ENCODE measurements around the gene TEX36. TPM values are rescaled to one million over a fixed set of nuclear protein-coding genes. Genes with fewer than 3 reads are reported as not detected.

Gene TEX36
- polyA plus RNA-seq, 1 of the 3 experiments (the other 2 are of a cell fraction), result not detected

- CTCF ChIA-PET, result interaction anchor here (0.7 kb wide), 1 partner anchor 14 kb away, joined by 3 read pairs; no protein-coding TSS in a partner anchor
- H3K4me3 ChIP-seq (ENCODE audit: low read depth in 2 of 2, low read length in 1 of 2), result no peak overlapping the region
- DNase-seq, result no peak
Measured at GRCh38 chr10:125709553-125710474, 26.9 kb upstream of the TEX36 start.

More at GRCh38 chr10:125709553-125710474, 26.9 kb upstream of the TEX36 start:
- H3K4me1 ChIP-seq (ENCODE audit: control insufficient read depth in 1 of 2, insufficient read depth in 2 of 2, low read depth in 1 of 2, low read length in 1 of 2), result peaks cover 0 to 2% of the 10 kb centered on the region in 2 experiments; a peak in 1 of 4 replicates
- no peaks in the 10 kb centered on the region for H3K9me3 ChIP-seq
- no peak overlapping the region for H3K27ac ChIP-seq (ENCODE audit: low read depth in 2 of 2, low read length in 1 of 2)
- no peaks in the 10 kb centered on the region for H4K20me1 ChIP-seq (ENCODE audit: insufficient read depth)
- H3K27me3 ChIP-seq (ENCODE audit: insufficient read depth), result no peaks in the 10 kb centered on the region
- H3F3A ChIP-seq (replicated peaks; ENCODE audit: insufficient read depth), result no peaks in the 10 kb centered on the region
- no peaks in the 10 kb centered on the region for H3K9me2 ChIP-seq
- H3K9ac ChIP-seq, result no peak overlapping the region
- WGBS (ENCODE audit: low lambda C conversion rate), result 73% methylated on average over 12 of the region's 12 CpGs
- POLR2A ChIA-PET, result no interaction called here
- H3K4me2 ChIP-seq, result no peak overlapping the region
- no peaks in the 10 kb centered on the region for H3K79me2 ChIP-seq (ENCODE audit: insufficient read depth)
- TF ChIP-seq MEF2A (IDR thresholded peaks at IDR 0.05; ENCODE audit: borderline replicate concordance, low read depth) (no peak), MAX (IDR thresholded peaks at IDR 0.05; ENCODE audit: low read depth) (no peak), USF2 (IDR thresholded peaks at IDR 0.05; ENCODE audit: borderline replicate concordance, low read depth, low read length) (no peak), NRF1 (IDR thresholded peaks at IDR 0.05; ENCODE audit: low read depth, low read length) (no peak), RFX5 (IDR thresholded peaks at IDR 0.05; ENCODE audit: low read length) (no peak), IRF3 (IDR thresholded peaks at IDR 0.05; ENCODE audit: low read depth, low read length) (no peak), FOSL2 (IDR thresholded peaks at IDR 0.05; ENCODE audit: borderline replicate concordance, low read depth) (no peak), EZH2phosphoT487 (IDR thresholded peaks at IDR 0.05; ENCODE audit: borderline replicate concordance, low read depth) (no peak), ELF1 (IDR thresholded peaks at IDR 0.05) (no peak), MXI1 (IDR thresholded peaks at IDR 0.05; ENCODE audit: low read depth, low read length) (no peak), TEAD4 (IDR thresholded peaks at IDR 0.05; ENCODE audit: borderline replicate concordance, insufficient read depth) (no peak), CHD2 (IDR thresholded peaks at IDR 0.05; ENCODE audit: low read length, partially characterized antibody) (no peak)
- TF ChIP-seq, protein P1, sequence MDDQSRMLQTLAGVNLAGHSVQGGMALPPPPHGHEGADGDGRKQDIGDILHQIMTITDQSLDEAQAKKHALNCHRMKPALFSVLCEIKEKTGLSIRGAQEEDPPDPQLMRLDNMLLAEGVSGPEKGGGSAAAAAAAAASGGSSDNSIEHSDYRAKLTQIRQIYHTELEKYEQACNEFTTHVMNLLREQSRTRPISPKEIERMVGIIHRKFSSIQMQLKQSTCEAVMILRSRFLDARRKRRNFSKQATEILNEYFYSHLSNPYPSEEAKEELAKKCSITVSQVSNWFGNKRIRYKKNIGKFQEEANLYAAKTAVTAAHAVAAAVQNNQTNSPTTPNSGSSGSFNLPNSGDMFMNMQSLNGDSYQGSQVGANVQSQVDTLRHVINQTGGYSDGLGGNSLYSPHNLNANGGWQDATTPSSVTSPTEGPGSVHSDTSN (IDR thresholded peaks at IDR 0.05), result no peak
- TF ChIP-seq, protein P2, sequence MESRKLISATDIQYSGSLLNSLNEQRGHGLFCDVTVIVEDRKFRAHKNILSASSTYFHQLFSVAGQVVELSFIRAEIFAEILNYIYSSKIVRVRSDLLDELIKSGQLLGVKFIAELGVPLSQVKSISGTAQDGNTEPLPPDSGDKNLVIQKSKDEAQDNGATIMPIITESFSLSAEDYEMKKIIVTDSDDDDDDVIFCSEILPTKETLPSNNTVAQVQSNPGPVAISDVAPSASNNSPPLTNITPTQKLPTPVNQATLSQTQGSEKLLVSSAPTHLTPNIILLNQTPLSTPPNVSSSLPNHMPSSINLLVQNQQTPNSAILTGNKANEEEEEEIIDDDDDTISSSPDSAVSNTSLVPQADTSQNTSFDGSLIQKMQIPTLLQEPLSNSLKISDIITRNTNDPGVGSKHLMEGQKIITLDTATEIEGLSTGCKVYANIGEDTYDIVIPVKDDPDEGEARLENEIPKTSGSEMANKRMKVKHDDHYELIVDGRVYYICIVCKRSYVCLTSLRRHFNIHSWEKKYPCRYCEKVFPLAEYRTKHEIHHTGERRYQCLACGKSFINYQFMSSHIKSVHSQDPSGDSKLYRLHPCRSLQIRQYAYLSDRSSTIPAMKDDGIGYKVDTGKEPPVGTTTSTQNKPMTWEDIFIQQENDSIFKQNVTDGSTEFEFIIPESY (IDR thresholded peaks at IDR 0.05; ENCODE audit: borderline replicate concordance, low read depth), result no peak
- TF ChIP-seq, protein P3, sequence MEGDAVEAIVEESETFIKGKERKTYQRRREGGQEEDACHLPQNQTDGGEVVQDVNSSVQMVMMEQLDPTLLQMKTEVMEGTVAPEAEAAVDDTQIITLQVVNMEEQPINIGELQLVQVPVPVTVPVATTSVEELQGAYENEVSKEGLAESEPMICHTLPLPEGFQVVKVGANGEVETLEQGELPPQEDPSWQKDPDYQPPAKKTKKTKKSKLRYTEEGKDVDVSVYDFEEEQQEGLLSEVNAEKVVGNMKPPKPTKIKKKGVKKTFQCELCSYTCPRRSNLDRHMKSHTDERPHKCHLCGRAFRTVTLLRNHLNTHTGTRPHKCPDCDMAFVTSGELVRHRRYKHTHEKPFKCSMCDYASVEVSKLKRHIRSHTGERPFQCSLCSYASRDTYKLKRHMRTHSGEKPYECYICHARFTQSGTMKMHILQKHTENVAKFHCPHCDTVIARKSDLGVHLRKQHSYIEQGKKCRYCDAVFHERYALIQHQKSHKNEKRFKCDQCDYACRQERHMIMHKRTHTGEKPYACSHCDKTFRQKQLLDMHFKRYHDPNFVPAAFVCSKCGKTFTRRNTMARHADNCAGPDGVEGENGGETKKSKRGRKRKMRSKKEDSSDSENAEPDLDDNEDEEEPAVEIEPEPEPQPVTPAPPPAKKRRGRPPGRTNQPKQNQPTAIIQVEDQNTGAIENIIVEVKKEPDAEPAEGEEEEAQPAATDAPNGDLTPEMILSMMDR (IDR thresholded peaks at IDR 0.05), result no peak
- no peaks in the 10 kb centered on the region for H3K36me3 ChIP-seq (replicated peaks in 1 of 2; ENCODE audit: control insufficient read depth in 1 of 2, insufficient read depth in 2 of 2, low read length in 1 of 2)
- no peak overlapping the region for H2AFZ ChIP-seq (ENCODE audit: low read depth)
